Measurements from ENCODE around the gene WDR76. TPM values are rescaled to one million over a fixed set of nuclear protein-coding genes. Genes with fewer than 3 reads are reported as not detected.
A peak's percentile ranks its signal among the peaks of the same experiment; 100 is the strongest.
"Not testable (repeated sequence)": the region's sequence is repeated elsewhere in the genome, so short reads cannot be mapped to it uniquely, and the experiment has no call there.

Gene WDR76
- total RNA-seq, 6 experiments from 2014 or later: 8.8 to 25.1 (median 20.5) TPM

DNA sequence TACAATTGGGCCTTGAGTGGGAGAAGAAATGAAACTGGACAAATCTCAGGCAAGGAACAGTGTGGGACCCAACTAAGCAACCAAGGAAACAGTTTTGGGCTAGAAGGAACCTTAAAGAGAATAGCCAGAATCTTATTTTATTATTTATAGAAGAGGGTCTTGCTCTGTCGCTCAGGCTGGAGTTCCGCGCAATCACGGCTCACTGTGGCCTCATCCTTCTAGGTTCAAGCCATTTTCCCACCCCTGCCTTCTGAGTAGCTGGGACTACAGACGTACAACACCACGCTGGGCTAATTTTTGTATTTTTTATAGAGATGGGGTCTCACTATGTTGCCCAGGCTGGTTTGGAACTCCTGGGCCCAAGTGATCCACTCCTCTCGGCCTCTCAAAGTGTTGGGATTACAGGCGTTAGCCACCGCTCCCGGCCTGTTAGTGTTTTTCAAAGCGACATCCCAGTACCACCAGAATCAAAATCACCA is 734 bp upstream of the WDR76 start:
- Mint-ChIP-seq H3K4me3 (peak overlapping the region; percentile 87), H3K36me3 (ENCODE audit: low read depth) (peaks cover 18% of the 10 kb centered on the region), H3K9me3 (peaks cover 4% of the 10 kb centered on the region), H3K27ac (peak overlapping the region; percentile 82; the same call in 1 of the 2 replicates), H3K27me3 (ENCODE audit: insufficient read depth) (no peaks in the 10 kb centered on the region; the same call in none of the 2 replicates), H3K4me1 (ENCODE audit: low read depth) (peaks cover 43% of the 10 kb centered on the region)
- TF ChIP-seq, protein P1, sequence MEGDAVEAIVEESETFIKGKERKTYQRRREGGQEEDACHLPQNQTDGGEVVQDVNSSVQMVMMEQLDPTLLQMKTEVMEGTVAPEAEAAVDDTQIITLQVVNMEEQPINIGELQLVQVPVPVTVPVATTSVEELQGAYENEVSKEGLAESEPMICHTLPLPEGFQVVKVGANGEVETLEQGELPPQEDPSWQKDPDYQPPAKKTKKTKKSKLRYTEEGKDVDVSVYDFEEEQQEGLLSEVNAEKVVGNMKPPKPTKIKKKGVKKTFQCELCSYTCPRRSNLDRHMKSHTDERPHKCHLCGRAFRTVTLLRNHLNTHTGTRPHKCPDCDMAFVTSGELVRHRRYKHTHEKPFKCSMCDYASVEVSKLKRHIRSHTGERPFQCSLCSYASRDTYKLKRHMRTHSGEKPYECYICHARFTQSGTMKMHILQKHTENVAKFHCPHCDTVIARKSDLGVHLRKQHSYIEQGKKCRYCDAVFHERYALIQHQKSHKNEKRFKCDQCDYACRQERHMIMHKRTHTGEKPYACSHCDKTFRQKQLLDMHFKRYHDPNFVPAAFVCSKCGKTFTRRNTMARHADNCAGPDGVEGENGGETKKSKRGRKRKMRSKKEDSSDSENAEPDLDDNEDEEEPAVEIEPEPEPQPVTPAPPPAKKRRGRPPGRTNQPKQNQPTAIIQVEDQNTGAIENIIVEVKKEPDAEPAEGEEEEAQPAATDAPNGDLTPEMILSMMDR (IDR thresholded peaks at IDR 0.05): no peak
- no peak for DNase-seq

DNA sequence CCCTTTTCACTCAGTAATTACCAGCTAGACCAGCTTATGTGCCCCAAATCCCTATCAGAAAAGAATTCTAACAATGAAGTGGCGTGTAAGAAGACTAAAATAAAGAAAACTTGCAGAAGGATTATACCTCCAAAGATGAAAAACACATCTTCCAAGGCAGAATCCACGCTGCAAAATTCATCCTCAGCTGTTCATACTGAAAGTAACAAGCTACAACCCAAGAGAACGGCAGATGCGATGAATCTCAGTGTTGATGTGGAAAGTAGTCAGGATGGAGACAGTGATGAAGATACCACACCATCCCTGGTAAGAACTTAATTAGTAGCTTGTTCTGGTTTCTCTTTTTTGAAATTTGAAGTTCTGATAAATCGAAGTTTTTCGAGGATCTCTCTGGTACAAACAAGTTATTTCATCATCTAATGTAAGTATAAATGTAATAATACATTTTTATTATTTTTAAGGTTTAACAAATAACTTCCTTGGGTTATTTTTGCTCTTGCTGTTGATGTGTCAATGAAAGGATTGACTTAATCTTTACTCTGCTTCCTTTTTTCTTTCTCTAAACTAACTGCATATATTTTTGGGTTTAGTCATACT is 1.4 kb downstream of the WDR76 start:
- Mint-ChIP-seq H3K27me3 (ENCODE audit: insufficient read depth) (no peaks in the 10 kb centered on the region; the same call in none of the 2 replicates), H3K36me3 (ENCODE audit: low read depth) (peaks cover 13% of the 10 kb centered on the region), H3K9me3 (peaks cover 4% of the 10 kb centered on the region), H3K27ac (peak overlapping the region; percentile 82), H3K4me3 (peak overlapping the region; percentile 87), H3K4me1 (ENCODE audit: low read depth) (peaks cover 39% of the 10 kb centered on the region)
- DNase-seq: no peak
- TF ChIP-seq, protein P1 (IDR thresholded peaks at IDR 0.05): no peak

DNA sequence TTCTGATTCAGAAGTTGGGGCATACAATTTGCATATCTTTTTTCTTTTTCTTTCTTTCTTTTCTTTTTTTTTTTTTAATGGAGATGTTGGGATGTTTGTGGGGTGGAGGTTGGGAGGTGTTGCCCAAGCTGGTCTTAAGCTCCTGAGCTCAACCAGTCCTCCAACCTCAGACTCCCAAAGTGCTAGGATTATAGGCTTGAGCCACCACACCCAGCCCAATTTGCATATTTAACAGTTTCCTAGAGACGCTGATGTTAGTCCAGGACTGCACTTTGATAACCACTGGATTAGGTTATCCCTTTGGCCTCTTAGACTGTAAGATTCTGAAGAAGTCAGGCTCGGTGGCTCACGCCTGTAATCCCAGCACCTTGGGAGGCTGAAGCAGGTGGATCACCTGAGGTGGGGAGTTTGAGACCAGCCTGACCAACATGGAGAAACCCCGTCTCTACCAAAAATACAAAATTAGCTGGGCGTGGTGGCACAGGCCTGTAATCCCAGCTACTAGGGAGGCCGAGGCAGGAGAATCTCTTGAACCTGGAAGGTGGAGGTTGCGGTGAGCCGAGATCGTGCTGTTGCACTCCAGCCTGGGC is 3.2 kb downstream of the WDR76 start:
- H3K27me3 Mint-ChIP-seq (ENCODE audit: insufficient read depth); H3K9me3 Mint-ChIP-seq; H3K36me3 Mint-ChIP-seq (ENCODE audit: low read depth); H3K4me3 Mint-ChIP-seq; DNase-seq: not testable (repeated sequence)
- peaks cover 32% of the 10 kb centered on the region for H3K4me1 Mint-ChIP-seq (ENCODE audit: low read depth)
- H3K27ac Mint-ChIP-seq: peak overlapping the region; percentile 16; the same call in 1 of the 2 replicates

DNA sequence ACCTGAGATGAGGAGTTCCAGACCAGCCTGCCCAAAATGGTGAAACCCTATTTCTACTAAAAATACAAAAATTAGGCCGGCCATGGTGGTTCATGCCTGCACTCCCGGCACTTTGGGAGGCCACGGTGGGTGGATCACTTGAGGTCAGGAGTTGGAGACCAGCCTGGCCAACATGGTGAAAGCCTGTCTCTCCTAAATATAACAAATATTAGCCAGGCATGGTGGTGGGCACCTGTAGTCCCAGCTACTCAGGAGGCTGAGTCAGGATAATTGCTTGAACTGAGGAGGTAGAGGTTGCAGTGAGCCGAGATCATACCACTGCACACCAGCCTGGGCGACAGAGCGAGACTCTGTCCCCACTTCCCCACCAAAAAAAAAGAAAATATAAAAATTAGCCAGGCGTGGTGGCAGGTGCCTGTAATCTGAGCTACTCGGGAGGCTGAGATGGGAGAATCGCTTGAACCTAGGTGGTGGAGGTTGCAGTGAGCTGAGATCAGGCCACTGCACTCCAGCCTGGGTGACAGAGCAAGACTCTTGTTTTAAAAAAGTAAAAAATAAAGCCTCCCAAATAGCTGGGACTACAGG is 4.0 kb downstream of the WDR76 start:
- peaks cover 11% of the 10 kb centered on the region; the same call in 1 of the 2 replicates for H3K36me3 Mint-ChIP-seq (ENCODE audit: low read depth)
- H3K9me3 Mint-ChIP-seq; H3K27me3 Mint-ChIP-seq (ENCODE audit: insufficient read depth); H3K4me3 Mint-ChIP-seq; H3K27ac Mint-ChIP-seq; DNase-seq: not testable (repeated sequence)
- peaks cover 32% of the 10 kb centered on the region for H3K4me1 Mint-ChIP-seq (ENCODE audit: low read depth)

DNA sequence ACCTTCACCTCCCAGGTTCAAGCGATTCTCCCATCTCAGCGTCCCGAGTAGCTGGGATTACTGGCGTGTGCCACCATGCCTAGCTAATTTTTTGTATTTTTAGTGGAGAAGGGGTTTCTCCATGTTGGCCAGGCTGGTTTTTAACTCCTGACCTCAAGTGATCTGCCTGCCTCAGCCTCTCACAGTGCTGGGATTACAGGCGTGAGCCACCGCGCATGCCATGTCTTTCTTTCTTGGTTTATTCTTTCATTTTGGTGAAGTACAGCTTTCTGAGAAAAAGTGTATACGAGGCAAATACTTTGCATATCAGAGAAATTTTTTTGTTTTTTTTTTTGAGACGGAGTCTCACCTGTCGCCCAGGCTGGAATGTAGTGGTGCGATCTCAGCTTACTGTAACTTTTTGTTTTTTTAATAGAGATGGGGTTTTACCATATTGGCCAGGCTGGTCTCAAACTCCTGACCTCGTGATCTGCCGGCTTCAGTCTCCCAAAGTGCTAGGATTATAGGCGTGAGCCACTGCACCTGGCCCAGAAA is 4.8 kb downstream of the WDR76 start:
- not testable (repeated sequence) for H3K4me3 Mint-ChIP-seq; H3K27ac Mint-ChIP-seq; H3K27me3 Mint-ChIP-seq (ENCODE audit: insufficient read depth); H3K9me3 Mint-ChIP-seq; DNase-seq
- peaks cover 15% of the 10 kb centered on the region; the same call in 1 of the 2 replicates for H3K36me3 Mint-ChIP-seq (ENCODE audit: low read depth)
- H3K4me1 Mint-ChIP-seq (ENCODE audit: low read depth): peaks cover 32% of the 10 kb centered on the region

DNA sequence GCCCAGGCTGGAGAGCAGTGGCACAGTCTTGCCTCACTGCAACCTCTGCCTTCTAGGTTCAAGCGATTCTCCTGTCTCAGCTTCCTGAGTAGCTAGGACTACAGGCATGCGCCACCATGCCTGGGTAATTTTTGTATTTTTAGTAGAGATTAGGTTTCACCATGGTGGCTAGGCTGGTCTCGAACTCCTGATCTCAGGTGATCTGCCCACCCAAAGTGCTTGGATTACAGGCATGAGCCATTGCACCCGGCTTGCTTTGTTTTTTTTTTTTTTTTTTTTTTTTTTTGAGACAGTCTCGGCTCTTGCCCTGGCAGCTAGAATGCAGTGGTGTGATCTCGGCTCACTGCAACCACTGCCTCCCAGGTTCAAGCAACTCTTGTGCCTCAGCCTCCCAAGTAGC is 5.7 kb downstream of the WDR76 start:
- Mint-ChIP-seq H3K4me1 (ENCODE audit: low read depth) (peaks cover 26% of the 10 kb centered on the region), H3K36me3 (ENCODE audit: low read depth) (peaks cover 15% of the 10 kb centered on the region; the same call in 1 of the 2 replicates)
- not testable (repeated sequence) for H3K27ac Mint-ChIP-seq; H3K4me3 Mint-ChIP-seq; H3K27me3 Mint-ChIP-seq (ENCODE audit: insufficient read depth); H3K9me3 Mint-ChIP-seq; DNase-seq

DNA sequence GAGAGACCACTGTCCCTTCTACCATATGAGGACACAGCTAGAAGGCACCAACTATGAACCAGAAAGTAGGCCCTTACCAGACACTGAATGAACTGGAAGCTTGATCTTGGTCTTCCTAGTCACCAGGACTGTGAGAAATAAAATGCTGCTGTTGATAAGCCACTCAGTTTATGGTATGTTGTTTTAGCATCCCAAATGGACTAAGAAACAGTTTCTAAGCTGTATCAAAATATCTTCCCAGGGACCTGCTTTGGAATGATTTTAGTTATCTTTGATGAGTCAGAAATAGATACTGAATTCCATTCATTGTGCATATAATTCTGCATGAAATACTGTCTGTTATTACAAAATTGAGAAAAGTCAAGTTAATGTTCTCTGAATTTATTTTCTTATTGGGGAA is 18.6 kb downstream of the WDR76 start:
- Mint-ChIP-seq H3K36me3 (ENCODE audit: low read depth) (no peaks in the 10 kb centered on the region; the same call in 1 of the 2 replicates), H3K9me3 (no peaks in the 10 kb centered on the region), H3K4me3 (no peak overlapping the region), H3K27me3 (ENCODE audit: insufficient read depth) (no peaks in the 10 kb centered on the region), H3K27ac (0 out of 2 replicates have a peak overlapping the region, but pooled peaks have one; percentile 18), H3K4me1 (ENCODE audit: low read depth) (no peaks in the 10 kb centered on the region)
- TF ChIP-seq, protein P1 (IDR thresholded peaks at IDR 0.05): no peak
- DNase-seq: no peak

Measured in HFFc6 (cell line).